ENCODE data around the gene MLPH.
A peak's percentile ranks its signal among the peaks of the same experiment; 100 is the strongest.

The MLPH gene

GRCh38 chr2:237549643-237550415 is 62.8 kb downstream of the MLPH start:
- DNase-seq = no peak

- no peak for DNase-seq
Observed at GRCh38 chr2:237551071-237551574, 64.1 kb downstream of the MLPH start.

GRCh38 chr2:237552908-237553307 is 65.9 kb downstream of the MLPH start:
- DNase-seq = no peak

- no peak for DNase-seq
Observed at GRCh38 chr2:237553948-237554347, 66.9 kb downstream of the MLPH start.

GRCh38 chr2:237555560-237555959 is 68.5 kb downstream of the MLPH start:
- DNase-seq = no peak

GRCh38 chr2:237556773-237557632 is 70.0 kb downstream of the MLPH start:
- peak; percentile 52 for DNase-seq

GRCh38 chr2:237557633-237558015 is 70.6 kb downstream of the MLPH start:
- DNase-seq = no peak

- DNase-seq = no peak
Observed at GRCh38 chr2:237558961-237559641, 72.0 kb downstream of the MLPH start.

- DNase-seq = no peak
Observed at GRCh38 chr2:237561221-237561620, 74.2 kb downstream of the MLPH start.

- DNase-seq = no peak
Observed at GRCh38 chr2:237563816-237564215, 76.8 kb downstream of the MLPH start.

GRCh38 chr2:237564526-237565131 is 77.6 kb downstream of the MLPH start:
- no peak for DNase-seq

GRCh38 chr2:237565974-237566373 is 78.9 kb downstream of the MLPH start:
- DNase-seq = no peak

GRCh38 chr2:237566401-237567235 is 79.6 kb downstream of the MLPH start, which contains the start of gene PRLH:
Gene PRLH, plus strand, starts transcription at chr2:237566574. Its CDS starts 0 bp downstream, at chr2:237566574.
- DNase-seq = no peak

- DNase-seq = no peak
Observed at GRCh38 chr2:237567276-237568029, 80.4 kb downstream of the MLPH start.

- no peak for DNase-seq
Observed at GRCh38 chr2:237568121-237568660, 81.1 kb downstream of the MLPH start.

- DNase-seq = no peak
Observed at GRCh38 chr2:237569041-237569440, 82.0 kb downstream of the MLPH start.

GRCh38 chr2:237569896-237570295 is 82.8 kb downstream of the MLPH start:
- no peak for DNase-seq

GRCh38 chr2:237570776-237571335 is 83.8 kb downstream of the MLPH start:
- no peak for DNase-seq

GRCh38 chr2:237571551-237571950 is 84.5 kb downstream of the MLPH start:
- DNase-seq = no peak

- DNase-seq = peak; percentile 97
Observed at GRCh38 chr2:237572021-237572741, 85.1 kb downstream of the MLPH start.
